AG09319 (cell line): Measurements from ENCODE around the gene RNF123.
"Not testable (repeated sequence)": the region's sequence is repeated elsewhere in the genome, so short reads cannot be mapped to it uniquely, and the experiment has no call there.

ENCODE experiments used
- DNase-seq: peaks from one replicate; pipeline ENCODE4 v3.0.0-alpha.2; 2010; ENCODE audit warnings: low read depth; ENCODE audit errors: extremely low read depth
- CTCF ChIP-seq: IDR thresholded peaks from 2 replicates; pipeline ENCODE4 v1.5.1; 2011; ENCODE audit warnings: low read depth, mild to moderate bottlenecking, inconsistent platforms, low read length, moderate library complexity

The RNF123 gene

DNA sequence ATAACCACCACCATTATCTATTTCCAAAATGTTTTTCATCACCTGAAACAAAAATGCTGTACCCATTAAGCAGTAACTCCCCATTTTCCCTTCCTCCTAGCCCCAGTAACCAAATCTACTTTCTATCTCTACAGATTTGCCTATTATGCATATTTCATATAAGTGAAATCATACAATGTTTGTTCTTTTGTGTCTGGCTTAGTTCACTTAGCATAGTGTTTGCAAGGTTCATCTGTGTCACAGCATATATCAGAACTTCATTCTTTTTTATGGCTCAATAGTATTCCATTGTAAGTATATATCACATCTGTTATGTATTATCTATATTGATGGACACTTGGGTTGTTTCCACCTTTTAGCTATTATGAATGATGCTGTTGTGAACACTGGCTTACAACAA is 51.1 kb downstream of the RNF123 start:
- DNase-seq = no peak
- TF ChIP-seq CTCF = no peak

DNA sequence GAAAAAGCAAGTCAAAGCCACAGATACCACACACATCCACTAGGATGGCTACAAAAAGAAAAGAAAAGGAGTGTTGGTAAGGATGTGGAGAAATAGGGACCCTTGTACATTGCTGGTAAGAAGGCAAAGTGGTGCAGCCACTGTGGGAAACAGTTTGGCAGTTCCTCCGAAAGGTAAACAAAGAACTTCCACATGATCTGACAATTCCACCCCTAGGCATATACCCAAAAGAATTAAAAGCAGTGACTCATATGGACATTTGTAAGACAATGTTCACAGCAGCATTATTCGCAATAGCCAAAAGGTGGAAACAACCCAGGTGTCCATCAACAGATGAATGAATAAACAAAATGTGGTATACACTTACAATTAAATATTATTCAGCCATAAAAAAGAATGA is 56.6 kb downstream of the RNF123 start:
- no peak for DNase-seq
- TF ChIP-seq CTCF = no peak

GRCh38 chr3:49747792-49748480 is 58.6 kb downstream of the RNF123 start:
- DNase-seq = no peak
- no peak for TF ChIP-seq CTCF

DNA sequence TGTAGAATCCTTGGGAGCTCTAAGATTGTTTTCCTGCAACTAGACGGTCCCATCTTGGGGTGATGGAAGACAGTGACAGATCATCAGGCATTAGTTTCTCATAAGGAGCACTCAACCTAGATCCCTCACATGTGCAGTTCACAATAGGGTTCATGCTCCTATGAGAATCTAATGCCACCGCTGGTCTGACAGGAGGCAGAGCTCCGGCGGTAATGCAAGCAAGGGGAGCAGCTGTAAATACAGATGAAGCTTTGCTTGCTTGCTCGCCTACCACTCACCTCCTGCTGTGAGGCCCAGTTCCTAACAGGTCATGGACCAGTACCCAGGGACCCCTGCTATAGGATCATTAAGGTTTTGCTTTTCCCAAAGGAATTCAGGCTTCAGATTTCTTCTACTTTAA is 59.5 kb downstream of the RNF123 start:
- DNase-seq = not testable (repeated sequence)

- DNase-seq = no peak
These were observed 60.7 kb downstream of the RNF123 start for GRCh38 chr3:49750056-49750455.

DNA sequence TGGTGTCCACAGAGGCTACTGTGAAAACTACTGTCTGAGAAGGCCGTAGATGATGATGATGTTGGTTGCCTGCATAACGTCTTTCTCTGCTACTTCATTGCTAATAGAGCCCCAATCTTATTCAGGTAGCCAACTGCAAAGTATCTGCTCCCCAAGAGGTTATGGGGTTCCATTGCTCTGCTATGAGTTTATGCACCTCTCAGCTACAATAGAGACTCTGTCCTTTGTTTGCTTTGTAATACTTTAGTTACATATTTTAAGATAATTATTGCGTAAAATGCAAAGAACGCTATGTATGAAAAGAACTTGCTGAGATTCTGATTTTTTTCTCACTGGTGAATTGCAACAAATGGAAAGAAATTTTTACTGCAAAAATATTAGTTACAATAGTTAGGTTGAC is 62.1 kb downstream of the RNF123 start:
- no peak for DNase-seq
- no peak for TF ChIP-seq CTCF

More at GRCh38 chr3:49750056-49750455, 60.7 kb downstream of the RNF123 start:
- no peak for TF ChIP-seq CTCF

DNA sequence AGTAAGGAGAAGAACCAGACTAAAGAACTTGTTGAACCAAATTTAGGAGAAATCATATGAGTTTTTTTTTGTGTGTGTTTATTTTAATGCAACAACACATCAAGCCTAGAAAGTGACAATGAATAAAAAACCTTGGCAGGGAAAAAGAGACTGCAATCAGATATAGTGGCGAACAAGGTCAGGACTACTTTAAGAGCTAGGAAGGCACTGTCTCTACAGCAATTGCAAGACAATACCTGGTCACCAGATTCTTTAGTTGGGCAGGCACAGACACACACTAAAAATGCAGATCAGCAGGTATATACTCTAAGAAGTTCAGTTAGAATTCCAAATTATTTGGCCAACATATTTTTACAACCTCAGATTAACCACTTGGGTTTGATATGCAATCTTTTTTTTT is 65.2 kb downstream of the RNF123 start:
- TF ChIP-seq CTCF = no peak
- no peak for DNase-seq

- TF ChIP-seq CTCF = no peak
- no peak for DNase-seq
These were observed 66.7 kb downstream of the RNF123 start for GRCh38 chr3:49756036-49756435.
